GM12864 (cell line): ENCODE results near the gene CS.
"Not testable (repeated sequence)": the region's sequence is repeated elsewhere in the genome, so short reads cannot be mapped to it uniquely, and the experiment has no call there.

Source experiments
- DNase-seq: peaks from one replicate; pipeline ENCODE4 v3.0.0-alpha.2; 2011; ENCODE audit warnings: low read depth
- H3K4me3 ChIP-seq: 2 replicates; pipeline ENCODE4 v1.5.1; 2011; ENCODE audit warnings: mild to moderate bottlenecking, low read depth, low read length, control low read depth
- CTCF ChIP-seq: IDR thresholded peaks from 2 replicates; pipeline ENCODE4 v1.5.1; 2011; ENCODE audit warnings: low read depth, mild to moderate bottlenecking, moderate library complexity, low read length, control low read depth, inconsistent platforms; ENCODE audit errors: missing control alignments

The CS gene

GRCh38 chr12:56282030-56282429 is 18.1 kb downstream of the CS start:
- no peak overlapping the region for H3K4me3 ChIP-seq
- no peak for DNase-seq
- no peak for TF ChIP-seq CTCF

- no peak for DNase-seq
Measured at GRCh38 chr12:56280849-56281248, 19.3 kb downstream of the CS start.

DNA sequence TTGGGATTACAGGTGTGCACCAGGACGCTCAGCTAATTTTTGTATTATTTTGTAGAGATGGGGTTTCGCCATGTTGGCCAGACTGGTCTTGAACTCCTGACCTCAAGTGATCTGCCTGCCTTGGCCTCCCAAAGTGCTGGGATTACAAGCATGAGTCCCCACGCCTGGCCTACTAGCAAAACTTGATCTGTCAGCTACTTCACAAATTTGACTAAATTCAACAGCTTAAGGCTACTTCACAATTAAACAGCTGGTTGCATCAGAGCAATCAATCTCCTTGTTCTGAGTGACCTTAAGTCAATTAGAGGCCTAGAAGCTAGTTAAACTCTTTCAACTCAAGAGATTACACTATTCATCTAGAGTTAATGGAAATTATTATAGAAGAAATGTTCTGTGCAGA is 21.2 kb downstream of the CS start:
- H3K4me3 ChIP-seq = no peak overlapping the region
- no peak for TF ChIP-seq CTCF
- no peak for DNase-seq

More at GRCh38 chr12:56280849-56281248, 19.3 kb downstream of the CS start:
- H3K4me3 ChIP-seq = no peak overlapping the region
- no peak for TF ChIP-seq CTCF

- no peak for TF ChIP-seq CTCF
- H3K4me3 ChIP-seq = no peak overlapping the region
- no peak for DNase-seq
Measured at GRCh38 chr12:56274299-56274698, 25.8 kb downstream of the CS start.

GRCh38 chr12:56272468-56272867 is 27.7 kb downstream of the CS start:
- DNase-seq, H3K4me3 ChIP-seq: not testable (repeated sequence)

DNA sequence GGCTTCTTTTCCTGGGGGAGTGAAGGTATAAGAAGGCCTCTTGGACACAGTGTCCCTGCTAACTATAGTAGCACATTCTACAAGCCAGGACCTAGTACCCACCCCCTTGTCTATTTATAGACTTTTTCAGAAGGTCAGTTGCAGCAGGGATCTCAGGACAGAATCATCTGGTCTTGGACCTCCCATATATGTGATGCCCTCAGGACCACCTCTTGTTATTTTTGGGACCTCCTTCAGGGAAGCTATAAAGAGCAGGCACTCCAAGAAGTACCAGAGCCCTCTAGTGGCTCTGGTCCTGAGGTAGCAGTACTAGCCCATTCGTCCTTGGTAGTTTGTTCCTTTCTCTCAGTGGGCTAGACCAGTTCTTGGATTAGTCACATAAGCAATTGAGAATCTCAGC is 29.1 kb downstream of the CS start:
- H3K4me3 ChIP-seq = no peak overlapping the region
- no peak for DNase-seq
- TF ChIP-seq CTCF = peak; percentile 50

DNA sequence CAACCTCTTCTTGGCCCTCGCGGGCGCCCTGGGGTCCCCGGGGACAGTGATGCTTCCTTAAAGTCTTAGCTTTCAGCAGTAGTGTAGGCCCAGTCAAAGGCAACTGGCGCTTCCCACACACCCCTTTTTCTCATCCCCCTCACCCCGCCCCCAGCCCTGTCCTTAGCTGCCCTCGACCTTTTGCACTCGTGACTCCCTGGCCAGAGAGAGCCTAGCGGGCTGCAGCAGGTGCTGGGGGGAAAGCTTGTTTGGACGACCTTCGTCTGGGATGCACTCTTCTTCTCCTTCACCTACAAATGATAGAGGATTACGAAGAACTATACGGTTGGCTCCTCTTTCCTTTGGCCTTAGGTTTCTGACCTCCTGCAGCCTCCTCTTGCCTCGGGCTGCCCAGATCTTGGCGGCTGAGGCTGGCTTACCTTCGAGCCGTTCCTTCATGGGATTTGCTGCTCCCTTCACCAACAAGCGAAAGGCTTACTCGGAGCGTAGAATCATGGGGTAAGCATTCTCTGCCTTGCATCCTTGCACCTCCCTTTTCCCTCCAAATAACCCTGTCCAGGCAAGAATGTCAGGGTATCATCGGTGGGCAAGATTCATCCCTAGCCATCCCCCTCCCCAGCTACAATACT is 32.6 kb downstream of the CS start:
- TF ChIP-seq CTCF = no peak
- H3K4me3 ChIP-seq = peak overlapping the region; percentile 66
- no peak for DNase-seq
